DMS114 treated with DMSO at 0.1 percent for 48 hours (cell line): Measurements from ENCODE around the gene MC1R.
"Not testable (repeated sequence)": the region's sequence is repeated elsewhere in the genome, so short reads cannot be mapped to it uniquely, and the experiment has no call there.

Source experiments
- DNase-seq: peaks from one replicate; lab custom pipeline; 2025; ENCODE audit not compliant: unreplicated experiment; lab: John Stamatoyannopoulos, UW

Gene MC1R

DNA sequence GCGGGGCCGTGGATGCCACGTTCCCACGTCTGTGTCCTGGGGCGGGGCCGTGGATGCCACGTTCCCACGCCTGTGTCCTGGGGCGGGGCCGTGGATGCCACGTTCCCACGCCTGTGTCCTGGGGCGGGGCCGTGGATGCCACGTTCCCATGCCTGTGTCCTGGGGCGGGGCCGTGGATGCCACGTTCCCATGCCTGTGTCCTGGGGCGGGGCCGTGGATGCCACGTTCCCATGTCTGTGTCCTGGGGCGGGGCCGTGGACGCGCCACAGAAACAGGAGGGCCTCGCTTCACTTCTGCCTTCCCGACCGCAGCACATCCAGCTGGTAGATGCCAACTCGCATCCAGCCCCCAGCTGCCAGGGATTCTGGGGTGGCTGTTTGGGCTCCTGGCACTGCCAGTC is 15.4 kb downstream of the MC1R start:
- DNase-seq, result not testable (repeated sequence)

DNA sequence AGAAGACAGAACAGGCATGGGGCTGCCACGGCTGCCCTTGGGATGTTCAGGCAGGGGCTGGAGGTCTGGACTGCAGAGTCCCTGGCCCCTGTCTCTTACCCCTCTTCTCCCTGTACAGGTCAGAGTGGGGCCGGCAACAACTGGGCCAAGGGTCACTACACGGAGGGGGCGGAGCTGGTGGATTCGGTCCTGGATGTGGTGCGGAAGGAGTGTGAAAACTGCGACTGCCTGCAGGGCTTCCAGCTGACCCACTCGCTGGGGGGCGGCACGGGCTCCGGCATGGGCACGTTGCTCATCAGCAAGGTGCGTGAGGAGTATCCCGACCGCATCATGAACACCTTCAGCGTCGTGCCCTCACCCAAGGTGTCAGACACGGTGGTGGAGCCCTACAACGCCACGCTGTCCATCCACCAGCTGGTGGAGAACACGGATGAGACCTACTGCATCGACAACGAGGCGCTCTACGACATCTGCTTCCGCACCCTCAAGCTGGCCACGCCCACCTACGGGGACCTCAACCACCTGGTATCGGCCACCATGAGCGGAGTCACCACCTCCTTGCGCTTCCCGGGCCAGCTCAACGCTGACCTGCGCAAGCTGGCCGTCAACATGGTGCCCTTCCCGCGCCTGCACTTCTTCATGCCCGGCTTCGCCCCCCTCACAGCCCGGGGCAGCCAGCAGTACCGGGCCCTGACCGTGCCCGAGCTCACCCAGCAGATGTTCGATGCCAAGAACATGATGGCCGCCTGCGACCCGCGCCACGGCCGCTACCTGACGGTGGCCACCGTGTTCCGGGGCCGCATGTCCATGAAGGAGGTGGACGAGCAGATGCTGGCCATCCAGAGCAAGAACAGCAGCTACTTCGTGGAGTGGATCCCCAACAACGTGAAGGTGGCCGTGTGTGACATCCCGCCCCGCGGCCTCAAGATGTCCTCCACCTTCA is 16.2 kb downstream of the MC1R start:
- DNase-seq, result no peak

DNA sequence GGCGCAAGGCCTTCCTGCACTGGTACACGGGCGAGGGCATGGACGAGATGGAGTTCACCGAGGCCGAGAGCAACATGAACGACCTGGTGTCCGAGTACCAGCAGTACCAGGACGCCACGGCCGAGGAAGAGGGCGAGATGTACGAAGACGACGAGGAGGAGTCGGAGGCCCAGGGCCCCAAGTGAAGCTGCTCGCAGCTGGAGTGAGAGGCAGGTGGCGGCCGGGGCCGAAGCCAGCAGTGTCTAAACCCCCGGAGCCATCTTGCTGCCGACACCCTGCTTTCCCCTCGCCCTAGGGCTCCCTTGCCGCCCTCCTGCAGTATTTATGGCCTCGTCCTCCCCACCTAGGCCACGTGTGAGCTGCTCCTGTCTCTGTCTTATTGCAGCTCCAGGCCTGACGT is 17.0 kb downstream of the MC1R start:
- not testable (repeated sequence) for DNase-seq

DNA sequence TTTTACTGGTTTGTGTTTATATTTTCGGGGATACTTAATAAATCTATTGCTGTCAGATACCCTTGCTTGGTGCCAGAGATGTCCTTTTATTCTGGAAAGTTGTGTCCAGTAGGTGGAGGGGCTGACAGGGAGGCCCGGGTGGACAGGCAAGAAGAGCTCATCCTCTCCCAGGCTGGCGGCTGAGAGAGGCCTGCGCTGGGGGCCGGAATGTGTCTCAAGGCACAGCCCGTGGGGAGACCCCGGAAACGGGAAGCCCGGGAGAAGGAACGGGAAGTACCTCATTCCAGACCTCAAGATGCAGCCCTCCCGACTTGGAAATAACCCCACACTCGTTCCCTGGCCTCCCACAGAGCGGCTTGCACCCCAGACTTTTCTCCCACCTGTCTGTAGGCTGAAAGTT is 17.4 kb downstream of the MC1R start:
- no peak for DNase-seq

DNA sequence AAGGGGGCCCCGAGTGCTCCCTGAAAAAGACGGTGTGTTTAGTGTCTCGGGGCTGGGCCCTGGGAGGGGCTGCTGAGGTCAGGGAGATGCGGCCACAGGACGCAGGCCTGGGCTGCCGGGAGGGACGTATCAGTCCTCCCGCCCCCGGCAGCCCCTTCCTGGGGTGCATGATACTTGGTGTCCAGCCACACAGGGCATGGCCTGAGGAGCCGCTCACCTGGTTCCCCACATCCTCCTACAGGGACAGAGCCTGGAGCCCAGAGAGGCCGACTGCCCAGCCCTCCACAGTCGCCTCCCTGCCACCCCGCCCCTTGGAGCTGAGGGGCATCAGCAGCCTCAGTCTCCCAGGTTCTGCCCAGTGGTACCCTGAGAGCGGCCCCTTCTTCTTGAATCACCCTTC is 17.8 kb downstream of the MC1R start:
- no peak for DNase-seq

DNA sequence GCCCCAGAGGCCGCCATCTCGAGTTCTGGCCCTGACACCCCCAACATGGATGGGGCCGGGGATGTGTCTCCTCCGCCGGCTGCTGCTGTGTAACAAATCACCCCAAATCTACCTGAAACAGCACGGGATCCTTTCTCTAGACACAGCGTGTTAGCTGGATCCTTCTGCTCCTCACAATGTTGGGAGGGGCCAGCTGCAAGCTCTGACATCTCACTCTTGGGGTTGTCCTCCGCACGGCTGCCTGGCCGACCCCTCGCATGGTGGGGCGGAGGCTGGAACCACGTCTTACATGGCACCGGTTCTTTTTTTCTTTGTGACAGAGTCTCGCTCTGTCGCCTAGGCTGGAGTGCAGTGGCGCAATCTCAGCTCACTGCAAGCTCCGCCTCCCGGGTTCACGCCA is 18.3 kb downstream of the MC1R start:
- DNase-seq, result no peak

DNA sequence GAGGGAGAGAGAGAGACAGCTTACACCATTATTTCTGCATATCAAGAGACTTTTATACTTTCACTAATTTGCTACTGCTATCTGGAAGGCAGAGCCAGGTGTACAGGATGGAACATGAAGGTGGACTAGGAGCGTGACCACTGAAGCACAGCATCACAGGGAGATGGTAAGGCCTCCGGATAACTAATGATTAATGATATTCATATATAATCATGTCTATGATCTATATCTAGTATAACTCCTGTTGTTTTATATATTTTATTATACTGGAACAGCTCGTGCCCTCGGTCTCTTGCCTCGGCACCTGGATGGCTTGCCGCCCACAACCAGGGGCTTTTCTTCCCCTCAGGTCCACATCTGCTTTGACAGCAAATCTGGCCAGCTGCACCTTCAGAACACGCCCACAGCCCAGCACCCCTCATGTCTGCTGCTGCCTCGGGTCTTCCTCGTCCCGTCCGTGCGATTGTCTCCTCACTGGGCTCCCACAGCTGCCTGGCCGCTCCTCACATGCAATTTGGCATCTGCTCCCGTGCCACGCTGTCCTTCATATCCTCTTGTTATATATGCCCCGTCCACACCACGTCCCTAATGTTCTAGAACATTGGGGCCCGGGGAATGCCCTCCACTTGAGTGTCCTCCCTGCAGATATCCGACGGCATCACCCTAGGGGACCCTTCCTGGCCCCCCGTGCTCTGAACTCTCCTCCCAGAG is 19.7 kb downstream of the MC1R start:
- no peak for DNase-seq

DNA sequence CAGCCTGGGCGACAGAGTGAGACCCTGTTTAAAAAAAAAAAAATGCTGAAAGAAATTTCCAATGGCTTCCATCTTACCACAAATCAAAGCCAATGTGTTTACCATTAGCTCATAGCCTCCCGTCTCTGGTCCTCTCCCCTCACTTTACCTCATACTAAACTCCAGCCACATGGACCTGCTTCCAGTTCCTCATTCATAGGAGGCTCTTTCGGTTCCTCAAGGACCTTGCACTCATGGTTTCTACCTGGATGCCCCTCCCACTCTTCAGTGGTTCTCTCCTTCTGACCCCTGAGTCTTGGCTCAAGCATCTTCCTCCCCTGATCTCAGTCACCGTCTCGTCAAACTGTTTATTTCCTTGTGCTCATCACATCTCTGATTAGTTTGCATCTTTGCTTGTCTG is 26.1 kb downstream of the MC1R start:
- no peak for DNase-seq

DNA sequence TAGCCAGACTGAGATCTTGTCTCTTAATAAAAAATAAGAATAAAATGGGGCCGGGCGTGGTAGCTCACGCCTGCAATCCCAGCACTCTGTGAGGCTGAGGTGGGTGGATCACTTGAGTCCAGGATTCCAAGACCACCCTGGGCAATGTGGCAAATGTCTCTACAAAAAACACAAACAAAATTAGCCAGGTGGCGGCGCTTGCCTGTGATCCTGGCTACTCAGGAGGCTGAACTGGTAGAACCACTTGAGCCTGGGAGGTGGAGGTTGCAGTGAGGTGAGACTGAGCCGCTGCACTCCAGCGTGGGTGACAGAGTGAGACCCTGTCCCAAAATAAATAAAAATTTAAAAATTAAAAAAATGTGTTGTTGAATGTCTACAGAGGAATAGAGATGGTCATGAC is 27.0 kb downstream of the MC1R start:
- DNase-seq, result no peak

DNA sequence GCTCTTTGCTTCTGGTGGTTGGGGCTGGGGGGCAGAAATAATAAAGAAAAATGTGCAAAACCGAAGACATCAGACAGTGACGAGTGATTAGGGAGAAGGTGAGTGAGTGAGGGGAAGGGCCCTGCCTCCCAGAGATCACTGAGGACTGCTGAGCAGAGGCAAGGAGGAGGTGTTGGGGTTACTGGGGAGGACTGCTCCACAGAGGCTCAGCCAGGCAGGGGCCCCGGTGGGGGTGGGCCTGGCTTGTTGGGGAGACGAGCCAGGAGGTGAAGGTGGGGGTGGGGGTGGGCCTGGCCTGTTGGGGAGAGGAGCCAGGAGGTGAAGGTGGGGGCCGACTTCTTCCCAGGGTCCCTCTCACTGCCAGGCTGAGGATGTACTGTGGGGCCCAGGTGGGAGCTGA is 27.9 kb downstream of the MC1R start:
- DNase-seq, result no peak

DNA sequence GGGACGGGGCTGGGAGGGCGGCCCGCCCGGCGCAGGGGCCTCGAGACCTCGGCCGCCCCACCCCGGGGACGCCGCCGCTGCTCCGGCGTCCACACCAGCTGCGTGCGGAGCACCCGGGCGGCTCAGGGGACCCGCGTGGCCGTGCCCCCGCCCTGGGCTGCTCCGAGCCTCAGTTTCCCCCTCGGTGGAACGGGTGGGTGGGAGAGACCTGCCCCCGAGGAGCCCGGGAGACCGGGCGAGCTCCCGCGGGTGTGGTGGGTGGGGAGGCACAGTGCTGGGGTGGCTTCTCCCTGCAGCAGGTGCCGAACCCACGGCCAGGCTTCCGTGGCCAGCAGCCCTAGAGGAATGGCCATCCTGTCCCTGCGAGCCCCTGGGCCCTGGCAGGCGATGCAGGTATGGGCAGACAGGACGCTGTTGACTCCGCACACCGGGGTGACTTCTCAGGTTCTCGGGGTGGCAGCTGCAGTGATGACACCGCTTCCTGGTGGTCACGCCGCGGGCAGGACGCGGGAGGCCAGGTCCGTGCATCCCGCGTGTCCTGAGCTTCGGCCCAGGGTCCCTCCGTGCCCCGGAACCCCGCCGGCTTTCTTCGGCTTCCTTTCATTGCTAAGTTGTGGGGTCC is 30.6 kb downstream of the MC1R start:
- DNase-seq, result no peak

DNA sequence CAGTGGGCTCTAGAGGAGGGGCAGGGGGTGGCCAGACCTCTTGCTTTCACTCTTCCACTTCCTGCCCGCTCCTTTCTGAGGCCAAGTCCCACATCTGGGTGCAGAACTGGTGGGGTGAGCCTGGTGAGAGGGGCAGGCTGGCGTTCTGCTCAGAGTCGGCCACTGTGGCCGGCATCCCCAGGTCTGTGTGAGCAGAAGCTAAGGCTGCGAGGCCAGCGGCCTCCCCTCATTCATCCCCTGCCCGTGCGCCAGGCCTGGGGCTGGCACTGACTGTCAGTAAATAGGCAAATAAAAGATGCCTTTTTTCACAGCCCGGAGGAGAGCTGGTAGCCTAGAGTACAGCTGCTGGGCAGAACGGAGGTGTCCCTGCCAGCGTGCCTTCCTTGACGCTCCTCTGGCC is 31.1 kb downstream of the MC1R start:
- no peak for DNase-seq

DNA sequence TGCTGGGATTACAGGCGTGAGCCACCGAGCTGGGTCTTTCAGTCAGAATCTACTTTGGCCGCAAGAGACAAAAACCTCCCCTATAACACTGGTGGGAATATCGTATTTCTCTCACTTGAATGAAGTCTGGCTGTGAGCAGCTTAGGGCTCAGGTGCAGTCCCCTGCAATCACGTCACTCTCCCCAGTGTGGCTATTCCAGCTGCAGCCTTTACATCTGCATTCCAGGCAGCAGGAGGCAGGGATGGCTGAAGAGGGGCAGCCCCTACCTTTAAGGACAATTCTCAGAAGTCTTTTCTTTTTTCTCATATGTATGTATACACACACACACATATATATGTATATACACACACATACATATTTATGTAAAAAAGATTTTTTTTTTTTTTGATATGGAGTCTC is 32.8 kb downstream of the MC1R start:
- no peak for DNase-seq

DNA sequence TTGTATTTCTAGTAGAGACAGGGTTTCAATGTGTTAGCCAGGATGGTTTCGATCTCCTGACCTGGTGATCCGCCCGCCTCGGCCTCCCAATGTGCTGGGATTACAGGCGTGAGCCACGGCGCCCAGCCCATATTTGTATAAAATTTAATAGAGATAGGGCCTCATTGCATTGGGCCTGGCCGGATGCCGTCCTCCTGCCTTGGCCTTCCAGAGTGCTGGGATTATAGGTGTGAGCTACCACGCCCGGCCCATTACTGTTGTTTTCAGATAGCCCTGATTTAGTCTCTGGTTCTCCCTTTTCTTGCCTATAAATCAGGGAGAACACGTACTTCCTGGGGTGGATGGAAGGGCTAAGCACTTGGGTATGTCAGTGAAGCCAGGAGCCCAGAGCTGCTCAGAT is 33.4 kb downstream of the MC1R start:
- no peak for DNase-seq

DNA sequence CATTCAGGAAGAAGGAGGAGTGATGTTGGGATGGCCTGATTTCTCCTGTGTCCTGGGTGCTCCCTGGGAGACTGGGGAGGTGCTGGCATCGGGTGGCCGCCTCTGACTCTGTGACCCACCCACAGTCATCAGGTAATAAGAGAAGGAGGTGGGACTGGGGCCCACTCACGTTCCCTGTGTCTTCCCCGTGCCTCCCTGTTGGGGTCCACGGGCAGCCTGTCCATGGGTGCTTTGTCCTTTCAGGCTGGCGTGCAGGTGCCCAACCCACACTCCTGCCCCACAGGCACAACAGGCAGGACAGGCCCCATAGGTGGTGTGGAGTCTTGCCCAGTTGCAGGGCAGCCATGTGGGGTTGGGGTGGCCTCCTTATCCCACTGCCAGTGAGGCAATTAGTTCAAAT is 33.9 kb downstream of the MC1R start:
- DNase-seq, result no peak

DNA sequence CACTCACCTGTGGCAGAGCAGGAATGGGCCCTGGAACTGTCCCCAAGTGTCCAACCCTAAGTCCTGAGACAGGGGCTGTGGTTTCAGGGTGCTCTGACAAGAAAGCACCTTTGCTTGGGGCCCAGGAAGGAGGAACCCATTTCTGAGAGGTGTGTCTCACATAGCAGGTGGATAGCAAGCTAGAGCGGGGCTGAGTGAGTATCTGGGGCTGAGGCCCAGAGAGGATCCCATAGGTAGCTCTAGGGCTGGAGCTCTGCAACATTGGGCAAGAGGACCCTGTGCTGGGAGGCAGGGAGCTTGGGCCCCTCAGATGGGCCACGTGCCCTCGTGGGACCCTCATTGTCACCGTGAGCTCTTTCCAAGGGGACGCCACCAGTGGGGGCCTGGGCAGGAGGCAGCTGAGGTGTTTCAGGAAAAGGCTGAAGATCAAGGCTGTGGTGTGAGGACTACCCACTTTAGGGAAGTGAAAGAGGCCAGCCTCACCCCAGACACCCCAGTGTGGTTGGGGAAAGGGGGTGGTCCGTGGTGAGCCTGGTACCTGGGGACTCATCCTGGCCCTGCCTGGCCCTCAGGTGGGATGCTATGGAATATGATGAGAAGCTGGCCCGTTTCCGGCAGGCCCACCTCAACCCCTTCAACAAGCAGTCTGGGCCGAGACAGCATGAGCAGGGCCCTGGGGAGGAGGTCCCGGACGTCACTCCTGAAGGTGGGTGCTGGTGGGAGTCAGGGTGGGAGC is 35.2 kb downstream of the MC1R start:
- DNase-seq, result no peak

DNA sequence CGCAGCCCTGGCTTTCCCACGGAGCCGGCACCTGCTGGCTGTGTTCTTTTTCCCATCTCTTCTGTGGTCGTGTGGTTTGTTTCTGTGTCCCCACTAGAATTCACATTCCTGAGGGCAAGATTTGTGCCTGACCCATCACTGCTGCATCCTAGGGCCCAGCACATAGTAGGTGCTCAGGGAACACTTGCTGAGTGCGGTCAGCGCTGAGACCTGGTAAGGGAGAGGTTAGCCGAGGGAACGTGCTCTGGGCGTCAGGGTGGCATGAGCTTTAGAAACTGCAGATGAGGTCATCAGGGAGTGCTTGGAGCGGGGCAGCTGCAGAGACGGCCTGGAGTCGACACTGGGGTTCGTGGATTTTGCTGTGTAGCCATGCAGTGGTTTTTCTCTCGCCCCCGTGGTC is 35.8 kb downstream of the MC1R start:
- no peak for DNase-seq

DNA sequence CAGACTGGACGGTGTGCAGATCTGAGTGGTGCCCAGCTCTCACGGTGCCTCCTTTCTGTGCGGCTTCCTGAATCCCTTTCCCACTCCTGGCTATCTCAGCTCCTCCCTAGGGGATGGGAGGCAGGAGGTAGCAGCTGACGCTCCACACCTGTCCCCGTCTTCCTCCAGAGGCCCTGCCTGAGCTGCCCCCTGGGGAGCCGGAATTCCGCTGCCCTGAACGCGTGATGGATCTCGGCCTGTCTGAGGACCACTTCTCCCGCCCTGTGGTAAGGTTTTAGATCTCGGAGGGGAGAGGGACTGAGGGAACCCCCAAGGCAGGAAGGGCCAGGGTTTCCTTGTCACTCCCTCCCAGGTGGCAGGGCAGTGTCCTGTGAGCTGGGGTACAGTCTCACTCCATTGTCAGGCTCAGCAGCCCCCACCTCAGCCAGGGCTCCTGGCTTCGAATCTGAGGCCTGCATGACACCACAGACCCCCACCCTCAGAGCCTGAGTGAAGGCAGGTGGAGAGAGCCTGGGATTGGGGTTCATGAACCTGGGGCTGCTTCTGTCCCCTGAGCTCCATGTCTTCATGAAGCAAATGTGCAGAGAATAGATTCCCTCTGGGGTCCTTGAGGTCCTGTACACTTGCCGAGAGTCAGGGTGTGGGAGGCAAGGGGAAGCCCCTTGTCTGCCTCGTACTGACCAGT is 36.5 kb downstream of the MC1R start:
- DNase-seq, result no peak

DNA sequence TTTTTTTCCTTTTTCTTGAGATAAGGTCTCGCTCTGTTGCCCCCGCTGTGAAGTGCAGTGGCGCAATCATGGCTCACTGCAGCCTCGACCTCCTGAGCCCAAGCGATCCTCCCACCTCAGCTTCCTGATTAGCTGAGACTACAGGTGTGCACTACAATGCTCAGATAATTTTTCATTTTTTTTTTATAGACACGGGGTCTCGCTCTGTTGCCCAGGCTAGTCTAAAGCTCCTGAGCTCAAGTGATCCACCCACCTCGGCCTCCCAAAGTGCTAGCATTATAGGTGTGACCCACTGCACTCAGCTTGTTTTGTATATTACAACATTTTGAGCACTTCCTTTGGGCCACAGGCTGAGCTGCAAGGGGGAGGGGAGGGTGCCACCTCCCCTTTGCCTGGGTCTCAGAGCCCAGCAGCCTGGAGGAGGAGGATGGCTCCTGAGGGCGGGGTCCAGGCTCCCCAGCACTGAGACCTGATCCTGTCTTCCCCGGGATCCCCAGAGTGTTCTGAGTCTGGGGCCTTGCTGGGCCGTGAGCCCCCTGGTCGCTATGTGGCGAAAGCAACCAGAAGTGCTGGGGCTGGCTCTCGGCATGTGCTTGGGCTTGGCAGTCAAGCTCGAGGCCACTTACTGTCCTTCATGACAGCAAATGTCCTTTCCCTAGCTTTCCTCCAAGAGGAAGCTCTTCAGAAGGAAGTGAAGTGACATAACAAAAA is 38.0 kb downstream of the MC1R start:
- DNase-seq, result no peak

DNA sequence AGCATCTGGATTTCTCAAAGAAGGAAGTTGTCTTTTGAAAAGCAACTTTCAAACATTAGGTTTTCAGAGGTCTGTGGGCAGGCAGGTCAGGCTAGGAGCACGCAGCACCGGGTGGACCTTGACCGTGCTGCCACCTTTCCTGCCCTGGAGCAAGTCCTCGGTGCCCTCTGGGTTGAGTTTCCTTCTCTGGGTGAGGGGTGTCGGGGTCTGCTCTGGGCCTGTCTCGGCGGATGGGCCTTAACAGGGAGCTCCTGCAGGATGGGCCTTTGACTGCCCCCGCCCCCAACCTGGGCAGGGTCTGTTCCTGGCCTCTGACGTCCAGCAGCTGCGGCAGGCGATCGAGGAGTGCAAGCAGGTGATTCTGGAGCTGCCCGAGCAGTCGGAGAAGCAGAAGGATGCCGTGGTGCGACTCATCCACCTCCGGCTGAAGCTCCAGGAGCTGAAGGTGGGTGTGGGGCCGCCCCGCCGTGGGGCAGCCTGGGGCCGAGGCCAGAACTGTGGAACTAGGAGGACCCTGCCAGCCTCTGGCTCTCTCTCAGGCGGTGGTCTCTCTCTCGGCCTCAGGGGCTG is 38.6 kb downstream of the MC1R start:
- no peak for DNase-seq
